ENCODE measurements around the gene CD151.

Gene CD151

GRCh38 chr11:788953-789940 lies 43.5 kb upstream of the CD151 start:
- DNase-seq (ENCODE audit: low read depth) = no peak
- no peak for TF ChIP-seq CTCF (conservative IDR thresholded peaks at IDR 0.05; ENCODE audit: control insufficient read depth, insufficient read depth, low read depth, low read length)
- peak overlapping the region; percentile 21 for H3K4me3 ChIP-seq (ENCODE audit: control insufficient read depth, low read depth, low read length)

DNA sequence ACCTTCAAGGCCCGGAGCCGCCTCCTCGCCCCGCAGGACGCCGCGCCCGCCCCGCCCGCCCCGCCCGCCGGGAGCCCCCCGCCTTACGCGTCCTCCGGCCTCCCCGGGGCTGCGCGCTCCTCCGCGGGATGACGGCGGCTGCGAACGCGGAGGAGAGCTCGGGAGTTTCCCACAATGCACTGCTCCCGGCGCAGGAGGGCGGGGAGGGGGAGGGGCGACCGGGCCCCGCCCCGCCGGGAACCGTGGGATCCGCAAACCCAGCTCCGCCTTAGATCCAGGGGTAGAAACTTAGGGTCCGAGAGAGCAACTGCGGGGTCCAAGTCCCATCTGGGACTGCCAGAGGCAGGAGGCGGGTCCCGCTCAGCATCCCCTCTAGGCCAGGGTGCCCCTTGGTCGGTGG lies 42.8 kb upstream of the CD151 start, which contains the start of gene CEND1:
TSS of gene CEND1 (minus strand) at position 148 of the 400 bp plus-strand sequence. CDS start 1,514 bp downstream, outside the sequence.
- peak within 1 kb of the TSS; percentile 21 for H3K4me3 ChIP-seq (ENCODE audit: control insufficient read depth, low read depth, low read length)
- TF ChIP-seq CTCF (conservative IDR thresholded peaks at IDR 0.05; ENCODE audit: control insufficient read depth, insufficient read depth, low read depth, low read length) = no peak
- peak; percentile 48 for DNase-seq (ENCODE audit: low read depth)

DNA sequence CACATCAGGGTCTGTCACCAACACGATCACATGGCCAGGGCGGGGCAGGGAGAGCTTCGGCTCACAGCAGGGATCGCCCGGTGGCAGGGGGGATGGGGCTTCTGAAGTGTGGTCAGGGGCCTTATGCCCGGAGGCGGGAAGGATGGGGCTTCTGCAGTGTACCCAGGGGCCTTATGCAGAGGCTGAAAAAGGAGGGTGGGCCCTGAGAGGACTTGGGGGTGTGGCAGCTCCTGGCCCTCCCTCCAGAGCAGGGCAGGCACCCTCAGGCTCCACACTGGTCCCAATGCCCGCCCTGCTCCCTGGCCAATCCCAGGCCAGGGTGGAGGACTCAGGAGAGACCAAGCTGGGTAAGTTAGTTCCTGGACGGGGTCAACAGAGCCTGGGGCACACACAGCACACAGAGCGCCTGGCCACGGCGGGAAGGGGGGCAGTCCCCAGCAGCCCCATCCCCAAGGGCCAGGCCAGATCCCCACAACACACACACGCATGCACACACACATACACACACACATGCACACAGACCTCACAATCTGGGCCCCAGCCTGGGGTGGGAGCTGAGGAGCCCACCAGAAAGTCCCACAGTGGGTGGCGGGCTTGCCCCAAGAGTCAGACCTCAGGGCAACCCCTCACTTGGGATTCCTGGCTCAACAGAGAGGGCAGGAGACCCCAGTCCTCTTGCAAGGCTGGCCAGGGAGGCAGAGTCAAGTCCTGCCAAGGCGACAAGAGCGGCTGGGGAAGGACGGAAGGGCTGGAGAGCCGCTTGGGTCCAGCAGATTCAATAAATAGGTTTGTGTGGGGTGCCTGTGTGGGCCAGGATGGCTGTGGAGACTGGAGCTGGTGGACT lies 41.8 kb upstream of the CD151 start:
- no peak overlapping the region for H3K4me3 ChIP-seq (ENCODE audit: control insufficient read depth, low read depth, low read length)
- DNase-seq (ENCODE audit: low read depth) = no peak
- TF ChIP-seq CTCF (conservative IDR thresholded peaks at IDR 0.05; ENCODE audit: control insufficient read depth, insufficient read depth, low read depth, low read length) = no peak

- no peak for DNase-seq (ENCODE audit: low read depth)
- H3K4me3 ChIP-seq (ENCODE audit: control insufficient read depth, low read depth, low read length) = no peak overlapping the region
- no peak for TF ChIP-seq CTCF (conservative IDR thresholded peaks at IDR 0.05; ENCODE audit: control insufficient read depth, insufficient read depth, low read depth, low read length)
Observed at GRCh38 chr11:791658-792534, 40.9 kb upstream of the CD151 start.

DNA sequence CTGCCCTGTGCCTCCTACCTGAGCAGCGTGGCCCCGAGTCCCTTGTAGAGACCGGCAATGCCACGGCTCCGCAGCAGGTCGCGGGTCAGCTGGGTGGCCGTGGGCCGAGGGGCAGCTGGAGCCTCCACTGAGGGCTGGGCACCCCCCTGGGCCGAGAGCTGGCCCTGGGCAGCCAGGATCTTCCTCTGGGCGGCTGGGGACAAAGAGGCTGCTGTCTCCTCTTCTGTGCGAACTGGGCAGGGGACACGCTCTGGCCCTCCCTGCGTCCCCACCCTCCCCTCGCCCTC lies 40.3 kb upstream of the CD151 start:
- H3K4me3 ChIP-seq (ENCODE audit: control insufficient read depth, low read depth, low read length) = no peak overlapping the region
- DNase-seq (ENCODE audit: low read depth) = no peak
- no peak for TF ChIP-seq CTCF (conservative IDR thresholded peaks at IDR 0.05; ENCODE audit: control insufficient read depth, insufficient read depth, low read depth, low read length)

- no peak for DNase-seq (ENCODE audit: low read depth)
- TF ChIP-seq CTCF (conservative IDR thresholded peaks at IDR 0.05; ENCODE audit: control insufficient read depth, insufficient read depth, low read depth, low read length) = no peak
- no peak overlapping the region for H3K4me3 ChIP-seq (ENCODE audit: control insufficient read depth, low read depth, low read length)
Observed at GRCh38 chr11:792873-793272, 39.9 kb upstream of the CD151 start.
